ENCODE results near the gene TBL1XR1. TPM values are rescaled to one million over a fixed set of nuclear protein-coding genes. Genes with fewer than 3 reads are reported as not detected.
A peak's percentile ranks its signal among the peaks of the same experiment; 100 is the strongest.

Gene TBL1XR1
- total RNA-seq, 2 donors from 2014 or later = 75.8 to 156 TPM

GRCh38 chr3:176988795-176989194 lies 208.5 kb downstream of the TBL1XR1 start:
- Histone ChIP-seq H3K27me3 (replicated peaks; ENCODE audit: insufficient read depth) (no peaks in the 10 kb centered on the region), H3K27ac (no peak overlapping the region), H3K4me3 (no peak overlapping the region), H3K4me1 (replicated peaks) (no peaks in the 10 kb centered on the region), H3K9me3 (no peaks in the 10 kb centered on the region), H3K36me3 (no peaks in the 10 kb centered on the region)
- DNase-seq (ENCODE audit: low spot score) = no peak
- no peak for TF ChIP-seq POLR2AphosphoS5 (IDR thresholded peaks at IDR 0.05)
- WGBS = 92% methylated on average over 3 of the region's 3 CpGs
- intact Hi-C loops (cut with DNase I) = no loop called here

GRCh38 chr3:176987901-176988650 lies 209.2 kb downstream of the TBL1XR1 start:
- Histone ChIP-seq H3K4me1 (replicated peaks) (no peaks in the 10 kb centered on the region), H3K27me3 (replicated peaks; ENCODE audit: insufficient read depth) (no peaks in the 10 kb centered on the region), H3K4me3 (no peak overlapping the region), H3K36me3 (no peaks in the 10 kb centered on the region), H3K27ac (no peak overlapping the region), H3K9me3 (no peaks in the 10 kb centered on the region)
- no peak for DNase-seq (ENCODE audit: low spot score)
- intact Hi-C loops (cut with DNase I) = no loop called here
- TF ChIP-seq POLR2A (IDR thresholded peaks at IDR 0.05) = no peak
- 73% methylated on average over 8 of the region's 8 CpGs for WGBS

- no peak for DNase-seq (ENCODE audit: low spot score)
These were observed 218.8 kb downstream of the TBL1XR1 start for GRCh38 chr3:176978441-176978840.

GRCh38 chr3:176977331-176977730 lies 220.0 kb downstream of the TBL1XR1 start:
- no peaks in the 10 kb centered on the region for H3K4me1 ChIP-seq (replicated peaks)
- no peak overlapping the region for H3K27ac ChIP-seq
- H3K4me3 ChIP-seq = no peak overlapping the region
- DNase-seq (ENCODE audit: low spot score) = no peak
- 89% methylated on average over 2 of the region's 2 CpGs for WGBS
- TF ChIP-seq POLR2A (IDR thresholded peaks at IDR 0.05) (no peak), CTCF (IDR thresholded peaks at IDR 0.05) (no peak), POLR2AphosphoS5 (IDR thresholded peaks at IDR 0.05) (no peak)
- H3K9me3 ChIP-seq = no peaks in the 10 kb centered on the region
- H3K36me3 ChIP-seq = no peaks in the 10 kb centered on the region
- intact Hi-C loops (cut with DNase I) = no loop called here
- no peaks in the 10 kb centered on the region for H3K27me3 ChIP-seq (replicated peaks; ENCODE audit: insufficient read depth)

More at GRCh38 chr3:176978441-176978840, 218.8 kb downstream of the TBL1XR1 start:
- 91% methylated on average over 3 of the region's 3 CpGs for WGBS
- no peaks in the 10 kb centered on the region for H3K4me1 ChIP-seq (replicated peaks)
- no peak overlapping the region for H3K27ac ChIP-seq
- H3K4me3 ChIP-seq = no peak overlapping the region
- H3K27me3 ChIP-seq (replicated peaks; ENCODE audit: insufficient read depth) = no peaks in the 10 kb centered on the region
- H3K36me3 ChIP-seq = no peaks in the 10 kb centered on the region
- intact Hi-C loops (cut with DNase I) = no loop called here
- TF ChIP-seq POLR2AphosphoS5 (IDR thresholded peaks at IDR 0.05) (no peak), POLR2A (IDR thresholded peaks at IDR 0.05) (no peak), CTCF (IDR thresholded peaks at IDR 0.05) (no peak)
- H3K9me3 ChIP-seq = no peaks in the 10 kb centered on the region

GRCh38 chr3:176976586-176976985 lies 220.7 kb downstream of the TBL1XR1 start:
- H3K4me1 ChIP-seq (replicated peaks) = no peaks in the 10 kb centered on the region
- no peaks in the 10 kb centered on the region for H3K36me3 ChIP-seq
- WGBS = 62% methylated on average over 10 of the region's 10 CpGs
- TF ChIP-seq CTCF (IDR thresholded peaks at IDR 0.05) (no peak), POLR2A (IDR thresholded peaks at IDR 0.05) (no peak), POLR2AphosphoS5 (IDR thresholded peaks at IDR 0.05) (no peak)
- H3K4me3 ChIP-seq = no peak overlapping the region
- DNase-seq (ENCODE audit: low spot score) = no peak
- H3K27ac ChIP-seq = no peak overlapping the region
- intact Hi-C loops (cut with DNase I) = no loop called here
- no peaks in the 10 kb centered on the region for H3K27me3 ChIP-seq (replicated peaks; ENCODE audit: insufficient read depth)
- no peaks in the 10 kb centered on the region for H3K9me3 ChIP-seq

GRCh38 chr3:176974279-176974678 lies 223.0 kb downstream of the TBL1XR1 start:
- TF ChIP-seq CTCF (IDR thresholded peaks at IDR 0.05) (no peak), POLR2A (IDR thresholded peaks at IDR 0.05) (no peak), POLR2AphosphoS5 (IDR thresholded peaks at IDR 0.05) (peak; percentile 48)
- Histone ChIP-seq H3K4me3 (no peak overlapping the region), H3K27me3 (replicated peaks; ENCODE audit: insufficient read depth) (no peaks in the 10 kb centered on the region), H3K27ac (no peak overlapping the region), H3K36me3 (no peaks in the 10 kb centered on the region), H3K4me1 (replicated peaks) (no peaks in the 10 kb centered on the region), H3K9me3 (no peaks in the 10 kb centered on the region)
- DNase-seq (ENCODE audit: low spot score) = peak; percentile 32
- intact Hi-C loops (cut with DNase I) = no loop called here
- 40% methylated on average over 4 of the region's 4 CpGs for WGBS

Measured in prostate gland (tissue), 2 donors.